T-helper 2 cell treated with Interferon-gamma antibody and Interleukin-4, amounts not matched to agents 100 ng/mL and 5 ng/mL, for 36 hours (primary cell): ENCODE results near the gene STK25. TPM values are rescaled to one million over a fixed set of nuclear protein-coding genes. Genes with fewer than 3 reads are reported as not detected.
"Not testable (repeated sequence)": the region's sequence is repeated elsewhere in the genome, so short reads cannot be mapped to it uniquely, and the experiment has no call there.

Experiments
- intact Hi-C: fragments of 100-400 bp; cut with micrococcal nuclease; formaldehyde crosslinking; loops from one replicate; pipeline ENCODE4 v1.15.1; 2023
- total RNA-seq: library from RNA; stranded (reverse); gene quantifications from 2 replicates; pipeline ENCODE4 v1.2.3, GENCODE V29; 2022

The STK25 gene
- total RNA-seq, 1 donor from 2014 or later = 110 TPM

- intact Hi-C loops = loop anchor here (2.0 kb wide), 1 partner anchor 32 kb away; the partner anchor contains the start of gene STK25
Observed at GRCh38 chr2:241540401-241540770, 32.0 kb upstream of the STK25 start.

DNA sequence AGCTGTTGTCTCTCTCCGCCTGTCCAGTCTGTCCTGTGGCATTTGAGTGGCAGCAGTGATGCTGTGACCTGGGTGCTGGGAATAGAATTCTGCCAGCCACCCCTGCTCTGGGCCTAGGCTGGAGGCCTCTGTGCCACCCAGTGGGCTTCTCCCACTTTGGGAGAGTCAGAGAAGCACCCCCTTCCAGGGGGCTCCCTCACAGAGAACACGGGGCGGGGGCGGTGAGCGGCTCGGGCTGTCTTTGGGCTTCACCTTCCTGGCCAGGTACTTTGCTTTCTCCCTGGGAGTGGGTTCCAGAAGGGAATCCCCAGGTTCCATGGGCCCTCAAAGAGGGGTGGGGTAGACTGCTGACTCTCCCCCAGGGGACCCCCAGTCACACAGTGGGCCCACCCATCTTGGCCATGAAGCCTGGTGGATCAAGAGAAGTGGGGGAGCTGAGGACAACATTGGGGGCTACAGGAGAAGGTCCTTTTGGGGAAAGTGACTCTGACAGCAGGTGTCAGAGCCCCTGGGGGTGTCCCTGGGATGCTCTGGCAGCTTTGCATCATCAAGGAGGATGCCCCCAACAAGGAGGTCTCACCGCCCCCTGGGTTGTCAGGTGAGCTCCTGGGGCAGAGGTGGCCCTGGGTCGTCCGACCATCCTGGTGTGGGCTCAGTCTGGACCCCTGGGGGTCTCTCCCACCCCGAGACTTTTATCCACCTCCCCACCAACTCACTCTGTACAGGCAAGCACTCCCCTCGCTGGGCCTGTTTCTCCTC lies 31.4 kb upstream of the STK25 start:
- intact Hi-C loops = loop anchor here (2.0 kb wide), 1 partner anchor 31 kb away; the partner anchor contains the start of gene STK25

DNA sequence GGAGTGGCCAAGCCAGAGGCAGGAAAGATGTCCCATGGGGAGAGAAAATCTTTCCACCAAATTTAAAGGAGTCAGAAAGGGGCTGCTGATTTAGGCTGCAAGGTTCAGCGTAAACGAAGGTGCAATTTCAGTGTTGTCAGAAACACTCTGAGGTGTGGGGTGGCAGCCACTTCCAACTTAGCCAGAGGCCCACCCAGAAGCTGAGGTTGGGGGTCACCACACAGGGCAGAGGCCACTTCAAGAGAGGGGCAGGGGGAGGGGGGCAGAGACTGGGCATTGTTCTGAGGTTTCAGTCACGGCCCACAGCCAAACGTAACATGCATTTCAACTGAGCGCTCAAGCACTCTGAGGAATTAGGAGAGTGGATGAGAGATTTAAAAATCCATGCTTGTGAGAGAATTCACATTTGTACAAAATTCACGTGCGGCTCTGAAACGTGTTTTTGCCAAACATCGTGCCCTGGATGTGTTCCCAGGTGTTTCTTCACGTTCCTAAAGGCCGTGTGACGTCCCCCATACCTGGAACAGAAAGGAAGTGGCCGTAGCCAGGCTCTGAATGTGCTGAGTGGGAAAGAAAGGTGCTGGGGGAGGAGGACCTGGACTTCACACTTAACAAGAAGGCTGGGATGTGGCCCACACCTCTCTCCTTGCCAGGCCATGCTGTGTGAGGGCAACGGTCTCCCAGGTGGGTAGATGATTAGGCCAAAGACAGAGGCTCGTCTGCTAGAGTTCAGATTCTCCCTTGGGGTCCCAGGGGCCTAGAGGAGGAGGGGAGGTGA lies 30.6 kb upstream of the STK25 start:
- intact Hi-C loops = no loop called here

DNA sequence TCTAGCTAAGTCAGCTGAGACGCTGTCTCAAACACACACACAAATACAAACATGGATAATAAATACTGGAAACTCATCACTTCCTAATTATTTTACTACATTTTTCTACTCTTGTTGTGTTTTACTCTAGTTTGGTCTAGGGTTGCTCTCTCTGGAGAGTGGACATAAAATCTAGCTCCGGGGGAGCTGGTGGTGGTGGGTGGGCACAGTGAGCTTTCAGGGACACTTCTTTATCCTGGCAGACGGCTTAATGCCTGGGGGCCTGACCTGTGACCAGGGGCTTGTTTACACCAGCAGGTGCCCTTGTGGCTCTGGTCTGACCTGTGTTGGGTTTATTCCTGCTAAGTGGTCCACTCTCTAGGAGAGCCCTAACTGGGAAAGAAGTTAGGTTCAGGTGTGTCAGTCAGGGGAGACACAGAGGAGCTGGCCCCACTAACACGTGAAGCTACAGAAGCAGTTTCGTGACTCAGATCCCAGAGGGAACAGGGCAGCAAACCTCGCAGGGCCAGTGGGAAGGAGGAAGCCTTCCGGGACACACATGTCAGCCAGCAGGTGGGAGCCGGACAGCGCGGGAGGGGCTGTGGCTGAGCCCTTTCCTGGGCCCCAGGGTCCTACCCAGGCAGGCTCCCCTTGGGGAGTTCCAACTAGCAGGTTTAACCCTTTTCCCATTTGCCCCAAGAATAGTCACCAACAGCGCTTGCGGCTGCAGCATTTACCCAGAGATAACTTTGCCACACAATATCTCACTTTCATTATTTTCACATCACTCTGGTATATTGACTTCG lies 27.7 kb upstream of the STK25 start:
- intact Hi-C loops = no loop called here

GRCh38 chr2:241534701-241535375 lies 26.5 kb upstream of the STK25 start:
- intact Hi-C loops = no loop called here

- intact Hi-C loops = no loop called here
Observed at GRCh38 chr2:241534293-241534692, 25.9 kb upstream of the STK25 start.

DNA sequence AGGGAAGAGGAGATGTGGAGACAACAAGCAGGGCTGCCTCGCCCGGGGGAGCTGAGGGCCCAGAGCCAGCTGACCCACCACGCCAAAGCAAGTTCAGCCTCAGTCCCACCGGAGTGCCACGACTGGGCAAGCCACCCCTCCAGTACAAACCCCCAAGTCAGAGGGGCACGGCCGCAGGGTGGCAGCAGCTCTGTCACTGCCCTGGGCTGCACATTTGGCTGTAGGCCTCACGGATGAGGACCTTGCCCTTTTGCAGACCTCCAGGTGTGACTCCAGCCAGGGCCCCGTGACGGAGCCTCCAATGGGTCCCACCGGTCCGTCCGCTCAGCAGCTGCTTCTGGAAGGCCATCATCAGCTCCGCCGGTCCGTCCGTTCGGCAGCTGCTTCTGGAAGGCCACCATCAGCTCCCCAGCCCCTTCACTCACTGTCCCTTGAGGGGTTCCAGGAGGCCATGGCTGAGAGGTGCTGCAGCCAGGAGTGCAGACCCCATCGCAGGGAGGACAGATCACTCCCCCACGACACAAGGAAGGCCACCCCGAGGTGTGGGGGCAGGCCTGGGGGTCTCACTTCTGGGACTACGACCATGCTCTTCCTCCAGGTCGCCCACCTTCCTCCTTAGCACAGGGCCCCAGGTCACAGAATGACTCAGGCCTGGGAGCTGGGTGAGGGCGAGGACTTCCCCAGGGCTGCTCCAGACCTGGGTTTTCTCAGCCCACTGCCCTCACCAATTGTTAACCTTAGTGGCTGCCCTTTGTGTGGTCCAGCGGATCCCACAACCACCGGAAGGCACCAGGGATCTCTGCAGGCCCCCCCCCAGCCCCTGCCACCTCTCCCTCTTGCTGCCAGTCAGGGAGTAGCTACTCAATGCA lies 24.6 kb upstream of the STK25 start:
- intact Hi-C loops = no loop called here

- intact Hi-C loops = no loop called here
Observed at GRCh38 chr2:241532168-241532567, 23.8 kb upstream of the STK25 start.

DNA sequence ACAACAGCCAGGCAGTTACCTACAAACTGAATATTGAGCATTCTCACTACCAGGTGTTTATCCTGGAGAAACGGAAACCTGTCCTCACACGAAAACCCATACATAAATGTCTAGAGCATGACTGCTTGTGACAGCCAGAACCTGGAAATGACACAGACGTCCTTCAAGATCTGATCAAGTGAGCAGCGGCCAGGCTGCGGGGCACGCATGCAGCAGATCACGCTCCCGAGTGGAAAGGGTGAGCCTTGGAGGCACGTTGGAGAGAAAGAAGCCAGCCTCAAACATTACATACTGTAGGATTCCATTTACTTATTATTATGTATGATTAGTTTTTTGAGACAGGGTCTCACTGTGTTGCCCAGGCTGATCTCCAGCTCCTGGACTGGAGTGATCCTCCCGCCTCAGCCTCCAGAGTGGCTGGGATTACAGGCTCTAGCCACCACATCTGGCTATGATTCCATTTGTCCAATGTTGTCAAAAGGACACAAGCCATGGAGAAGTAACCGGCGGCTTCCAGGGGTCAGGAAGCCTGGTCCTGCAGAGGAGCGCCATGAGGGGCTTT lies 22.9 kb upstream of the STK25 start:
- intact Hi-C loops = no loop called here

- intact Hi-C loops = no loop called here
Observed at GRCh38 chr2:241530571-241530970, 22.2 kb upstream of the STK25 start.

GRCh38 chr2:241525818-241526780 lies 17.7 kb upstream of the STK25 start:
- intact Hi-C loops = not testable (repeated sequence)

- intact Hi-C loops = no loop called here
Observed at GRCh38 chr2:241522477-241522876, 14.1 kb upstream of the STK25 start.

DNA sequence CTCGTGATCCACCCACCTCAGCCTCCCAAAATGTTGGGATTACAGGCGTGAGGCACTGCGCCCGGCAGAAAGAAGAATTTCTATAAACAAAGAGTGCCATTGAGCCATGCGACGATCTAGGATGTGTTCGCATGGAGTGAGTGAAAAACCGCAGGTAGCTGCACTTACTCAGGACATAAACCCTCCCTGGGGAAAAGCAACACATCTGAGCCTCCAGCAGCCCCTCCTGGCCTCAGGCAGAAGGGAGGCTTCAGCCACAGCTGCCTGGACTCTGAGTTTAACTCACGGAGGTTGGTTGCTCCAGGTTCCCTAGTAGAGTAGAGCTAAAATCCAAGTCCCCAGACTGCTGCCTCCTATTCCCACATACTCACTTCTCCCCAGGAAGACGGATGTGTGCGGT lies 11.3 kb upstream of the STK25 start:
- intact Hi-C loops = no loop called here

GRCh38 chr2:241517297-241517696 lies 8.9 kb upstream of the STK25 start:
- intact Hi-C loops = no loop called here

- intact Hi-C loops = no loop called here
Observed at GRCh38 chr2:241516520-241516965, 8.2 kb upstream of the STK25 start.

DNA sequence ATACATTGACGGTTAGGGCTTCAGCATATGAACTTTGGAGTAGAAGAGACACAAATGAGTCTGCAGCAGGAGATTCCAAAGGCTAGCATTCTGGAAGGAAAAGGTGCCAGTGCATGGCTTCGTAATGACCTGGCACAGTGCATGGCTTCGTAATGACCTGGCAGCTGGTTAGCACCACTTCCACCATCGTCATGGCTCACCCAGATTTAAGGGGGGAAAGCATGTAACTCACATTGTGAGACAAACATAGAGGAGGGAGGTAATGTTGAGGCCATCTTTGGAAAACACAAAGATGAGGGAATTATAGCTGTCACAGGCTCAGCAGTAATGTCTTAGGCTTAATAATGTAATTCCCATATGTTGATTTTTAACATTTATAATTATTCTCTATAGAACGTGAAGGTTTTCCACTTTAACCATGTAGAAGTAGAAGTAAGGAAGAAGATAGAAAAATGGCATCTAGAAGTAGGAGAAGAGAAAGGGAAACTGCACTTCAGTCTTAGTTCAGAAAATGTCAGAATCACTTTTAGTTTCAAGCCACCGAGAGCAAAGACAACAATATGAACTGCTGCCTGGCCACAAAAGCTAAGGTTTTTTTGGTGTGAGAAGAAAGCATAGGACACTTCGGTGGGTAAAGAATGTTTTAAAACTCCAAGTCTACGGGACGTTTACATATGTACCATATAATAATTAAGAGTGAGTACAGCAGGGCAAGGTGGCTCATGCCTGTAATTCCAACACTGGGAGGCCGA lies 6.8 kb upstream of the STK25 start:
- intact Hi-C loops = no loop called here

- intact Hi-C loops = no loop called here
Observed at GRCh38 chr2:241514553-241514952, 6.2 kb upstream of the STK25 start.
